ENCODE results near the gene ADAT1. TPM values are rescaled to one million over a fixed set of nuclear protein-coding genes. Genes with fewer than 3 reads are reported as not detected.

ADAT1 gene
- total and polyA plus RNA-seq, 8 donors, result 9.2 to 20.5 (median 14.0) TPM

- 86 to 94% methylated on average over 3 of the region's 3 CpGs for WGBS, 2 donors
- H3K27ac ChIP-seq, result no peak overlapping the region
- ATAC-seq, result no peak
- H3K4me3 ChIP-seq, result no peak overlapping the region
- H3K4me1 ChIP-seq, result peaks cover 2 to 7% (median 5%) of the 10 kb centered on the region in 3 donors
- no peak for FAIRE-seq
- no peaks in the 10 kb centered on the region for H3K27me3 ChIP-seq
- TF ChIP-seq CTCF (IDR thresholded peaks at IDR 0.05), result no peak
- DNase-seq, result no peak
- intact Hi-C loops (cut with DNase I), result no loop called here
- H3K36me3 ChIP-seq, result peaks cover 0 to 3% (median 0%) of the 10 kb centered on the region in 3 donors
- H3K9me3 ChIP-seq, result no peaks in the 10 kb centered on the region
Observed at GRCh38 chr16:75617121-75617520, 6.0 kb downstream of the ADAT1 start.

GRCh38 chr16:75616521-75617010 is 6.5 kb downstream of the ADAT1 start:
- no peak for FAIRE-seq
- no peak for DNase-seq

GRCh38 chr16:75615619-75616018 is 7.5 kb downstream of the ADAT1 start:
- intact Hi-C loops (cut with DNase I), result no loop called here
- DNase-seq (no peak), ATAC-seq (no peak), FAIRE-seq (no peak)
- Histone ChIP-seq H3K27ac (no peak overlapping the region), H3K4me1 (no peaks in the 10 kb centered on the region), H3K27me3 (no peaks in the 10 kb centered on the region), H3K9me3 (no peaks in the 10 kb centered on the region), H3K36me3 (peaks cover 0 to 6% (median 0%) of the 10 kb centered on the region in 3 donors), H3K4me3 (no peak overlapping the region)
- no peak for TF ChIP-seq CTCF (IDR thresholded peaks at IDR 0.05)
- 99 to 100% methylated on average over 2 of the region's 2 CpGs for WGBS, 2 donors

More at GRCh38 chr16:75616521-75617010, 6.5 kb downstream of the ADAT1 start:
- WGBS, 2 donors, result 90 to 94% methylated on average over 4 of the region's 4 CpGs
- no peaks in the 10 kb centered on the region for H3K27me3 ChIP-seq
- ATAC-seq, result no peak
- no peak for TF ChIP-seq CTCF (IDR thresholded peaks at IDR 0.05)
- no peak overlapping the region for H3K27ac ChIP-seq
- no peaks in the 10 kb centered on the region for H3K9me3 ChIP-seq
- H3K4me1 ChIP-seq, result peaks cover 0 to 5% (median 0%) of the 10 kb centered on the region in 3 donors
- intact Hi-C loops (cut with DNase I), result no loop called here
- peaks cover 0 to 6% (median 0%) of the 10 kb centered on the region in 3 donors for H3K36me3 ChIP-seq
- no peak overlapping the region for H3K4me3 ChIP-seq

GRCh38 chr16:75614066-75614897 is 8.8 kb downstream of the ADAT1 start:
- H3K27ac ChIP-seq, result no peak overlapping the region
- DNase-seq, result no peak
- no peak for TF ChIP-seq CTCF (IDR thresholded peaks at IDR 0.05)
- H3K36me3 ChIP-seq, result peaks cover 0 to 6% (median 0%) of the 10 kb centered on the region in 3 donors
- H3K27me3 ChIP-seq, result no peaks in the 10 kb centered on the region
- no peaks in the 10 kb centered on the region for H3K4me1 ChIP-seq
- intact Hi-C loops (cut with DNase I), result no loop called here
- peak in 1 of 4 donors; percentile 38 for ATAC-seq
- WGBS, 2 donors, result 96 to 99% methylated on average over 4 of the region's 4 CpGs
- FAIRE-seq, result no peak
- H3K4me3 ChIP-seq, result no peak overlapping the region
- no peaks in the 10 kb centered on the region for H3K9me3 ChIP-seq

GRCh38 chr16:75606507-75606906 is 16.6 kb downstream of the ADAT1 start:
- Histone ChIP-seq H3K9me3 (no peaks in the 10 kb centered on the region), H3K4me3 (no peak overlapping the region), H3K36me3 (peaks cover 3 to 19% (median 6%) of the 10 kb centered on the region in 3 donors), H3K4me1 (no peaks in the 10 kb centered on the region), H3K27me3 (no peaks in the 10 kb centered on the region), H3K27ac (no peak overlapping the region)
- no peak for FAIRE-seq
- ATAC-seq, result no peak
- WGBS, 2 donors, result 94 to 100% methylated on average over 1 of the region's 1 CpG
- TF ChIP-seq CTCF (IDR thresholded peaks at IDR 0.05), result no peak
- intact Hi-C loops (cut with DNase I), result no loop called here
- DNase-seq, result no peak
